ENCODE measurements around the gene STS. TPM values are rescaled to one million over a fixed set of nuclear protein-coding genes. Genes with fewer than 3 reads are reported as not detected.

STS gene
- 7.8 TPM for total RNA-seq

GRCh38 chrX:7147413-7147977 is at the start of gene STS:
Gene STS (plus strand): TSS chrX:7147712. CDS start chrX:7253200, 105,488 bp downstream.

GRCh38 chrX:7147978-7148854 is 704 bp downstream of the STS start, which contains the start of gene PUDP:
Gene PUDP (minus strand): TSS chrX:7148153. CDS start chrX:7148113, 40 bp downstream.

Other genes starting within 250 kb of the STS start
- 13.8 TPM for gene PUDP, start 441 bp downstream of the STS start, total RNA-seq

Measured in camera-type eye (tissue), 1 donor.